ENCODE measurements around the gene ABLIM1.
A peak's percentile ranks its signal among the peaks of the same experiment; 100 is the strongest.

ABLIM1 gene

DNA sequence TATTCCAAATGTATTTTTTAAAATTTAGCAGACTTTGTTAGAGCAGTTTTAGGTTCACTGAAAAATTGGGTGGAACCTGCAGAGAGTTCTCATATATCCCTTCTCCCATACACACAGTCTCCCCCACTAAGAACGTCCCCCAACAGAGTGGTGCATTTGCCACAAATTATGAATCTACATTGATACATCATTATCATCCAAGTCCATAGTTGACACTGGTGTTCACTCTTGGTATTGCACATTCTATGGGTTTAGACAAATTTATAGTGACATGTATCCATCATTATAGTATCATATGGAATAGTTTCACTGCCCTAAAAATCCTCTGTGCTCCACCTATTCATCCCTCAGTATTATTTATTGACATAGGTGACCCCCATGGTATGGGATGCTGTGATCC, 156.4 kb downstream of the ABLIM1 start:
- intact Hi-C loops (cut with DNase I), result no loop called here
- DNase-seq, result no peak

DNA sequence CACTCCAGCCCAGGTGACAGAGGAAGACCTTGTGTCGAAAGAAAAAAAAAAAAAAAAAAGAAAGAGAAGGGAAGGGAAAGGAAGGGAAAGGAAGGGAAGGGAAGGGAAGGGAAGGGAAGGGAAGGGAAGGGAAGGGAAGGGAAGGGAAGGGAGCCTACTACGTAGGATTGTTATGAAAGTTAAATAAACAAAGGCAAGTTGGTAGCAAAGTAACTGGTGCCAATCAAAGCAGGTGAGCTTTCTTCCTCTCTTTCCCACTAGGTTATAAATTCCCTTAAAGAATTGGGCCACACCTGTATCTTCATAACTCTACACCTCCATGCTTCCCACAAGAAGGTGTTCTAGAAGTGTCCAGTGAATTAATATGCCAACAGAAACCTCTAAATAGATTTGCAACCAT, 157.4 kb downstream of the ABLIM1 start:
- DNase-seq, result no peak
- intact Hi-C loops (cut with DNase I), result no loop called here

DNA sequence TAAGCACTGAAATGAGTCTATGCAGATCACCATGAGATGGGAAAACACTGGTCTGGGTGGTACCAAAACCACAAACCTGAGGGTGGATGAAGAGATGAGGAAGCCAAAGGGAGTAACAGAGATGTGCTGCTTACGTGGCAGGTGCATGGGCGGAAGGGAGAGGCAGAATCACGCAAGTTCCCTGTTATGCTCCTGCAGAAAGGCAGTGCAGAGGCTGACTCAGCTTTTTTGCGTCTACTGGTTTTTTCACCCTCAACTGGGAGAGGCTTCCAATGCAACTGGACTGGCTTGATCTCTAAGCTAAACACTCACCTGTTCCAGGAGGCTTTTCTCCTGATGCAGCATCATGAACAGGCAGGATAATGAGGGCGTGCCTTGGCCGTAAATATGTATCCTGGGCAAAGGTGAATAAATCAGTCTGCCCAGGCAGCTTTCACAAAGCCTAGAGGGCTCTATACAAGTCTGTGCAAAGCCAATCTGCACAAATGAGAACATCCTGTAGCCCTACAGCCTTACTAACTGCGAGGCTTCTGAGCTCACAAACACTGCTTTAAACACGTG, 158.4 kb downstream of the ABLIM1 start:
- no peak for DNase-seq
- intact Hi-C loops (cut with DNase I), result no loop called here

DNA sequence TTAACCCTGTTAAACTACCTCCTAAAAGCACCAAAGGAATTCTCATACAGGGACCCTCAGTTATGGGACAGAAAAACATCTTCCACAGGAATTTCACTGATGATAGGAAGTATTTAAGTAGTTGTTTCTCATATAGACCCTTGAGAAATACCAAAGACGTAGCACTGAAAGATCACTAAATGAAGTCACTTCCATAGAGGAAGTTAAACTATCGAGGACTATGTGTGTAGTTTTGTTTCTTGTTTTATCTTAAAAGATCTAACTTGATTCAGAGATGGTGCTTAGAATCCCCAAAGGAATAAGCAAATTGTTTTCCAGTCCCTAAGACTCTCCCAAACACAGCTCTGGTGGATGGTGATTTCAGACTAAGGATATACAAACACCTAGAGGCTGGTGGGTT, 159.0 kb downstream of the ABLIM1 start:
- intact Hi-C loops (cut with DNase I), result no loop called here
- no peak for DNase-seq

DNA sequence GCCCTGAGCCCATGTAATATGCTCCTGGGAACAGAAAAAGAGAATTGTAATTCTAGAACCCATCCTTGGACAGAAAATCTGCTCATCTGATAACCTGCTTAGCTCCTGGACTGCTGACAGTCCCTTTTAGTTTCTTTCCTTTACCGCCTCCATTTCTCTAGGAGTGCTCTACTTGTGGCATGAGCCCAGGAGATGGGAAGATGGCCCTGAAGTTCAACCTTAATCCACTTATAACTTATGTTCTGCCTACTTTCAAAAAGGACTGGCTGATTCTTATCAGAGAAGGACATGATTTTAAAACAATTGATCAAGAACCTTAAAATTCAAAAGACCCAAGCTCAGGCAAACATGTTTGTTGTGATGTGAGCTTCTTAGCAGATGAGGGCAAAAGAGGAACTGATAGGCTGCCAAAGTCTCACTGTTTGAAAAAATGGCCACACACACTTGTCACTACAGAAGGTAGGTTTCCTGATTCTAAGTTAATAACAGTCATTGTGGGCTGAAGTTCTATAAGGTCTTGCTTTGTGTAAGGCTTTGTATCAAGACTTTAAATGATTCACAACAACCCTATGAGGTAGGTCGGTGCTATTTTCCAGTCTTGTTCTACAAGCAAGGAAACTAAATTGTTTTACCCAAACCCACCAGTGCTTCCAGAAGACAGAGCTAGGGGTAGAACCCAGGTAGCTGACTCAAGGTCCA, 159.5 kb downstream of the ABLIM1 start:
- intact Hi-C loops (cut with DNase I), result no loop called here
- DNase-seq, result no peak

DNA sequence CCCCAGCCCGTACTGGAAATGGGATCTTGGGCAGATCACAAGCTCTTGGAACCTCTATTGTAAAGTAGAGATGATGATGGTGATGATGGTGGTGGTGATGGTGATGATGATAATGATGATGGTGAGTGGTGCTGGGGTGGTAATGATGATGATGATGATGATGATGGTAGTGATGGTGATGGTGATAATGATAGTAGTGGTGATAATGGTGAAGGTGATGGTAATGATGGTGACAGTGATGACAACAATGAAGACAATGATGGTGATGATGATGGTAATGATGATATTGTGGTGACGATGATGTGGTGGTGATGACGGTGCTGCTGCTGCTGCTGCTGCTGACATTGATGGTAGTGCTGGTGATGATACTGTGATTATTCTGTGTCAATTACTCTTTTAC, 162.8 kb downstream of the ABLIM1 start:
- intact Hi-C loops (cut with DNase I), result no loop called here
- DNase-seq, result no peak

DNA sequence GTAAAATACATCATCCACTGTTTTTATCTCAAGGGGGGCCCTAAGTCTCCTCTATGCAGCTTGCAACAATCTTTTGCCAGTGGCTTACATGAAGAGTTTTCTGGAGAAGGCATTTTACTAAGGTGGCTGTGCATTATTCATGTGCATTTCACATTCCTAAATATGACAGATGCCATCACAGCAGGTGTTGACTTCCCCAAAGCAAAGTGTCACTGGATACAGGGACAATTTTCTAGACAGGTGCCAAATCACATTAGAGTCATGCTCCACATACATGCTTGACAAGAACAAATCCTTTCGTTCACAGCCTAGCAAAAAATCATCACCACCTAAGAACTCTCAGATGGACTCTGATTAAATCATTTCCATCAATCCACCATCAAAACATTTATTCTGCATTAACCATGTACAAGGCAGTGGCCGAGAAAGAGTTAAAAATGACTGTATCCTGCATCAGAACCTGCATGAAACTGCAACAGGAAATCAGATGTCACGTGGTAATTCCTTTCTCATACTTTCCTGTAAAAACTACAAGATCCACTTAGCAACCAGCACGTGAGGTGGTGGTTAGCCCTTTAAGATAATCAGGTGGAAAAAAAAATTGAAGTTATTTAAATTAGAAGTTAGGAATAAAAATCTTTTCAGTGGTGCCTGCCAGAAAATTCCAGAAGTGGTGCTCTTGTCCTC, 165.6 kb downstream of the ABLIM1 start:
- intact Hi-C loops (cut with DNase I), result no loop called here
- DNase-seq, result no peak

DNA sequence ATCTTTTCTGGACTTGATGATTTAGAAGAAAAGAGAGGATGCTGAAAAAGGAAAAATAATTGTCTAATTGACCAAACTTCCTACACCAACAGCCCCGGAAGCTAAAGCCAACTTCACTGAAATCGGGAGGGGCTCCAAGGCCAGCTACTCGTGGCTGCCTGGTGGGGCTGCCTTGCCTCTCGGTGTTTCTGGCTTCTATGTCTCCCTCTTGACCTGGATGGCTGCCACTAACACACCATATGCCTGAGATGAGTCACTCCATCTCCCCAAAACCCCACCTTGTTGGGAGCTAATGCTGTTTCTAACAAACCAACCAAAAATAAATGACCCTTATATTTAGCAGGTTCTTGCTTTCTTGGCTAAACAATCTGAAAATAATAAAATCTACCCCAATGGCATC, 166.1 kb downstream of the ABLIM1 start:
- no peak for DNase-seq
- intact Hi-C loops (cut with DNase I), result no loop called here

DNA sequence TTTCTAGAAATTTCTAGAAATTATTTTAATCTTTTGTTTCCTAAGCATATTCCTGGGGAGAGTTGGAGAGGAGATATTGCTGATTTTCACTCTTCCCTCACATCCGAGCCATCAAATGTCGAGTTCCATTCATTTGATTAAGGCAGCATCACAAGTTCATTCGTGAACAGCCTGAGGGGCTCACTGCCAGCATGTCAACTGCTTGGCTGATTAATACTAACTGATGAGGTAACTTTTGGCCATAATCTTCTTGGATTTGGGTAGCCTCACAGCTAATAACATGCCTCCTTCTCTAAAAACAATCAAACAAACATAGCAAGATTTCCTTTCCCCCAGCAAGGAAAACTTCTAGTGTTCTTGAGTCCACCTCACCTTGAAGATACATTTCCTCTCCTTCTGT, 166.7 kb downstream of the ABLIM1 start:
- intact Hi-C loops (cut with DNase I), result no loop called here
- no peak for DNase-seq

DNA sequence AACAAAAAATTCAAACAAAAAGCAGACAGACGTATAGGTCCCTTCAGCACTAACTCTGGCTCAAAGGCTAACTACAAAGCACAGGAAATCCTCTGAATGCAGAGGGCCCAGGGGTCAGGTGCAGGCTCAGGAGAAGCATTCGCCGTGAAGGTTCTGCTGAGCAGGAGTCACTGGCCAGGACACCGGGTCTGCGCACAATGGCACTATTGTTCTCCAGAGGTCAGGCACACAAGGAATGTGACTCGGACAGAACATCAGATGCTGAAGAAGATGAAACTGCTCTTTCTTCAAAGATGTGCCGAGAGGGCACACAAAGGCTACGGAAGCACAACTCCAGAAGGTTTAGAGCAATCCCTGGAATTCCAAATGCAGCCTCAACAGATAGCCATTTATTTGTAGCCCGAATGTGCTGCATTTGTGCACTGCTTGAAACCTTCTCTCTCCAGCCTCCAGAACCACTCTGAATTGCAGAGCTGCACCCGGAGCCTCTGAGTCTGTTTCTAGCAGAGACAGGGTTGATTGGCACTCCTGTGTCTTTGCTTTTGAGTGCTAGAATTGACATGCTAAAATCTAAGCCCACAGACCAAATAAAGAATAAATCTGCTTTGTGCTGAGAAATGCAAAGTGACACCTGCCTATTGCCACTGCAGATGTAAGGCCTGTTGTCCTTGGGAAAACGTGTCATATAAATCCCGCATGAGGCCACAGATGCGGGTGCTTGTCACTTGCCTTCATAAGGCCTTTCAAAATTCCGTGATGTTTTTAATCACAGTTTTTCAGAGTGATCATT, 168.4 kb downstream of the ABLIM1 start:
- peak in 1 of 10 donors; percentile 77 for DNase-seq
- intact Hi-C loops (cut with DNase I), result no loop called here

DNA sequence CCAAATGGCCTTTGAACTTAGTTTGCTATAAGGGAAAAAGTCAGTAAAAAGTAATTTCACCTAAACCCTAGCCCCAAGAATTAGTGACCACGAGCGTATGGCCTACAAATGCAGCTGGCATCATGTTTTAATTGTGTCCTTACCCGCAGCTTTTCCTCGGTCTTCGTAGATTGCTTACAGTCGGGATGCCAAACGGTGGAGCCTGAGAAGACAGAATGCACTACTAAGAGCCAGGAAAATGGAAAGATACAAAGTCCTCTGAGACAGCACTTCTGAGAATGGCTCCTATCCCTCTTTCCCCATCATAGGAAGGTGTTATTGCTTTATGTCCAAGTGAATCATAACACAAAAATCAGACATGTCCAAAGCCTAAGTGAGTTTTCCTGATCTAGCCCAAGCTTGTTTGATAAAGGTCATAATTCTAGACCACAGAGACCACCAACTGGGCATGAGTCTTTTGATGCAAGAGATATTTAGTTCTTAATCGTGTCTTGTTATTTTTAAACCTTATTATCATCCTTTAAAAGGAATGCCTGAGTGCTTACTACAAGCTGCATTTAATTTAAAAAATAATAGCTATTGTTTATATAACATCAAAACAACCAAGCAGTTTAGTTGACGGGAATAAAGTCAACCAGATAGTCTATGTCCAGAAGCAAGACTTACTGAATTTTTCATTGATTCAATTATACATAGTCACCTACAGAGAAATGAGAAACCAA, 170.1 kb downstream of the ABLIM1 start:
- intact Hi-C loops (cut with DNase I), result no loop called here

DNA sequence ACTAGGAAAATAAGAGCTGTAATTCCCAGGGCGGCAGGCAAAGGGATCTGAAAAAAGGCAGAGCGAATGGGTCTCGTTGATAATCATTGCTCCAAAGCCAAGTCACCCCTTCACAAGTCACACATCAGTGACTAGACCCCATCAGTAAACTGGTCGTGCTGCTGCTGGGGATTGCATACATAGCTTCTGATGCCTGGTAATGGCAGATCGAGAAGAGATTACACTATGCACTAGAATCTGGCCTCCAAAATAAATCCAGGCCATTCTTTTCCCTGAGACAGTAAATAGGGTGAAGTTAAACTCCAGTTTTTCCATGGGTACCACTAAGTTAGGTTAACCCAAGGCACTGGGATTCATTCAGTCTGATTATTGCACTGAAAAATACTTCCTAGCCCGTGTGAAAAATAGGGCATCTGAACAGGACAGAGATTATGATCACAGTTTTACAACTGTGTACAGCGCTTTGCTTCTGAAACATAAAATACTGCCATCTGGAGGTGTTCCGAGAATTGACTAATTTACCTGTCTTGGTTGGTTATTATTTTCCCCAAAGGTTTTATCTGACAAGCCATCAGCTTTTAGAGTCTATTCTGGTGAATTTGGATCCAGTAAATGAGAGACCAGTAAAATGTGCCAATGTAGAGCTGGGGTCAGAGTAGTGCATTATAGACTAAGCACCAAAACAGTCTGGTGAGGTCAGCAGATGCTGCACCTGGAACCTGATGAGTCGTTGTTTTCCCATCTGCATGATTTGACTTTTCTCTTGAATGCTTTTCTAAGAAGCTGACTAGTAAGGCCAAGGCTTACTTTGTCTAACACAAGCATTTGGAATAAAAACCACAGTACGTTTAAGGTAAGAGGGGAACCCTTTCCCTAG, 170.9 kb downstream of the ABLIM1 start:
- intact Hi-C loops (cut with DNase I), result no loop called here
- DNase-seq, result no peak

More for the DNA sequence above, 170.1 kb downstream of the ABLIM1 start:
- no peak for DNase-seq

DNA sequence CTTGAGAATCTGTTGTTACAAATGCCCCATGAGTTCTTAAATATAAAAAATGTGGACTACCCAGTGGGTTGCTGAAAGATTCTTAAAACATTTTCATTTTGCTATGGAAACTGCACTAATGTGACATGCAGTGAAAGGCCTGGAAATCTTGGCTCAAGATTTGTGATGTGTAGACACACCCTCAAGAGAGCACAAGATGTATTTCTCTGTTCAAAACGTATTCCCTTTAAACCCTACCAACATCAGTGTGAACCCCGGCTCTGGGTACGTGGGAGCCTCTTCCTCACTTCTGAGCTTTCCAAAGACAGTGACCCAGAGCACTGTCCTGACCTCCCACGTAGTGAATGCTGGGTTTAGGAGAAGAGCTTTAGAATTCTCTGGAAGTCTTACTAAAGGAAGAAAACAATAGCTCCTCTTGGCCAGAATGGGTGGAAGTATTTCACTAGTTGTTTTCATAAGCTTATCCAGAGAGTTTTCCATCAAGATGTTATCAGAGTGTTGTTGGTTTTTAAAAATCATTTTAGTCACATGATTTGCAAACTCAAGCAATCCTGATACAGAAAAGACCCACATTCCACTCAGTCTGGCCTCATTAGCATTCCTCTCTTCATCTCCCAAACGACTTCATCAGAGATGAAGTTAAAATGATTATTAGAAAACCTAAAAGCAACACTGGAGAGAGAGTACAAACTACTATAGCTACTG, 172.2 kb downstream of the ABLIM1 start:
- intact Hi-C loops (cut with DNase I), result no loop called here
- DNase-seq, result no peak

DNA sequence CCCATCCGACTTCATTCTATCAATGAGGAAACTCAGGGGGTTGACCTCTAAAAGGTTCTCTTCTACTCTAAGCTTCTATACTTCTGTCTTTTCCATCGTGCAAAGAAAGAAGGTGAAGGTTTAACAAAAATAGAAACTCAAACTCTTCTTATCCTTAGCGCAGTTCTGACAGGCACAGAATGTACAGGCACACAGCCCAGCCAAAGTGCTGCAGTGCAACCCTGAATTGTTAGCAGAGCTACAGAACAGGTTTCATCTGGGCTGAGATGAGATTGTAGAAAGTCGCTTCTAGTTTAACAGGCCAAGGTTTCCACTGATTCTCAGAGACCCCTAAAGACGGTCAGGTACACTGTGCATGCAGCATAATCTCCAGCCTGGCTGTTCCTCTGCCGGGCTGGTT, 174.5 kb downstream of the ABLIM1 start:
- intact Hi-C loops (cut with DNase I), result no loop called here
- DNase-seq, result peak in 6 of 10 donors; percentile 38 to 87 (median 66)

DNA sequence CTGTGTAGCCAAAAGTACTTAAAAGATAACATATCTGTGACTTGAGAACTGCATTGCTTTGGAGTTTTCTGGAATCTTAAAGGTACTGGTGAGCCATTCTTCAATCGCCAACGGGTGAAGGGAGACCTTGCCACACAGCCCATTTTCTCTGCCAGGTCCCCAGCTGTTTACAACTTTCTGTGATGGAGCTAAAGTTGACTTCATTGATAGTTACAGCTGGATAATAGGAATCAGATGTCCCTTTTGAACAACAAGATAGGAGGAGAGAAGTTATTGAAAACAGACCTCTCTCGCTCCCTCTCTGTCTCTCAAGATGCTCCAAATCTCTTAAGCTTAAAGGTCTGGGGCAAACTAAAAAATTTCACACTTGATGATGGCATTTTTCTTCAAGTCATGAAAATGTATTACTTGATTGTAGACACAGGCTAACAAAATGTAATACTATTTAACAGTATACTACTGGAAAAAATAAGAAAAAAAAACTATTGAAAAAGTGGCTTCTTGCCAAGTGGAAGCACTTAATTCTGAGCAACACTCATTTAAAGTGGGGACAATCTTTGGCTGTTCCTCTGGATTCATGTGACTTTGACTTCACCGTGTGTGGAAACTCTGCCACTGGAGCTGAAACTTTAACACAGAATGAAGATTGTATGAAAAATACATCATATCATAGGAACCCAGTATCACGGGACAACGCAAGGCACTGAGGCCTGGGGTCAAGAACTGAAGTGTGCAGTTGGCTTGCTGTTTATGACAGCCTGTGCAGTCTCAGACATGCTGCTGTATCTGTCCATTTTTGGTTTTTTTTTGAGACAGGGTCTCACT, 175.4 kb downstream of the ABLIM1 start:
- no peak for DNase-seq
- intact Hi-C loops (cut with DNase I), result no loop called here

DNA sequence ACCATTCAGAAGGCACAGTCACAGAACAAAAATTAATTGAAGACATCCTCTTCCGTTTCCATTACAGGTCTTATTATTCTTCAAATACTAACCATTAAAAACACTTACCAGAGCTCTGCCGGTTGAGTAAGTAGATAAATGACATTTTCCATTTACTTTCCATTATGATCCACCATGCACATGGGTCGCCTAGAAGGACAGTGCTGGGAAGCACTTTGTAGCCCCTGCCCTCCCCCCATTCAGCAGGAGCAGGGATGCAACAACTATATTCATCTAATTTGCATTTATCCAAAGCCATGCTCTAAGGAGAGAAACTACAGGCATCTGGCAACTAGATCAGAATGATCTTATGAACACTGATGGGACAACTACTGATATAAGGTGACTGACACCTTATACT, 177.0 kb downstream of the ABLIM1 start:
- intact Hi-C loops (cut with DNase I), result no loop called here

DNA sequence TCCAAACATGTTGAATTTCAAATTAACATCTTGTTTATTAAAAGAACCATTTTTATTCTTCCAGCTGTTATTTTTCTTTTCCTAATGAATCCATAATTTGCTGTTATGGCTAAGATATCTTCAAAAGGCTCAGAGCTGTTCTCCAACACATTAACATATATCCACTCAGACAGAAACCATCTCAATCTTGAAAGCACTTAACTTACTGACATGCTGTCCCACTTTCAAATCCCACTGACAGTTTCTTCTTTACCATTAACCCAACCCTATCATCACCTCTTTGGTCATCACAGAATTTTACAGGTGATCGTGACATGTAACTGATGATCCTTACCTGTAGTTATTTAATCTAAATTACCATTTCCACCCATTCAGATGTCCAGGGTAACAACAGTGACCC, 178.2 kb downstream of the ABLIM1 start:
- intact Hi-C loops (cut with DNase I), result no loop called here
- DNase-seq, result no peak

More for the DNA sequence above, 177.0 kb downstream of the ABLIM1 start:
- DNase-seq, result no peak

DNA sequence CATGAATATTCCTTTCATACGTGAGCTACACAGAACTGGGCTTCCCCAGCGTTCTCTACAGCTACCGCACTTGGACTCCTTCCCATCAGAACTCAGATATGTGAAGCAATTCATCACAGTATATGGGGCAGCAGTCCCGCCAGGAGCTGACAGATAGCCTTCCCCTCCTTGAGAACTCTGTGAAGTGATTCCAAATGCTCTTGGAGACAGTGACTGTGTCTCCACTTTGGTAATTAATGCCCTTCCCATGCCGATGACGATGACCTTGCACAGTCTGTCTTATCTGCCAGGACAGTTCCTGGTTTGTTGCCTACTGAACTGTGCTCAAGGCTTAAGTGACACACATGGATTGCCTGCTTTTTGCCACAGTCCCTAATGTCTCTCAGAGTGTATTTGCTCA, 178.8 kb downstream of the ABLIM1 start:
- no peak for DNase-seq
- intact Hi-C loops (cut with DNase I), result no loop called here
